ENCODE measurements around the gene SLAMF7.
"Not testable (repeated sequence)": the region's sequence is repeated elsewhere in the genome, so short reads cannot be mapped to it uniquely, and the experiment has no call there.

Gene SLAMF7

DNA sequence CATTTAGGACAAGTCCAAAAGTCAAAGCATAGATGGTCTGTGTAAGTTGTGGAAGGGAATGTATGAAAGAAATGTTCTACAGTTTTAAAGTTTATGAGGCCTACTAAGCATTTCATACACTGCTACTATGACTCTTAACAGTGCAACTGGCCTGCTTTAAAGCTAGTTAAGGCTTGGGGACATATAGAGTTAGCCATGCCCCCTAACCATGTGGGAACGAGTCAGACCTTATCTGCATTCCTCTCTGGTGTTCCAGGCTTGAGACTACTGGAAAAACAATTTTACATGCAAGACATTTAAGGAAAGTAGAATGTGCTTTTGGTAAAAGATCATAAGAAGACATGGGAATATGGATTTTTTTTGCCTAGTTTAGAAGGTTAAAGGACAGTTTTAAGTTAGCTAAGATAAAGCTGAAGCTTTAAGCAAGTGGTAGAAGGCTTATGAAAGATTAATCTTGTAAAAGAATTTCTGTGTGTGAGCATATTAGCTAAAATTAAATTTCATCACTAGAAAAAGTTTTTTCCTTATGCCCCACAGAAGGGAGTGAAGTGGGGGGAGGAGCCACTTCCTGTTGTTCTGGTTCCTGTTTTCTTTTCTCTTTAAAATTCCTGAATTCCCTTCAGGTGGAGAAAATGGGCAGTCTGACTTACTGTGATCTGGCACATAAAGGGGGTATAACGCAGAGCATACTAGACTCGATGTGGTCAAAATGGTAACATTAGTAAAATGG is 18.5 kb upstream of the SLAMF7 start:
- no peak for DNase-seq (ENCODE audit: low spot score)

- no peak for DNase-seq (ENCODE audit: low spot score)
These were observed 17.6 kb upstream of the SLAMF7 start for GRCh38 chr1:160721473-160721872.

DNA sequence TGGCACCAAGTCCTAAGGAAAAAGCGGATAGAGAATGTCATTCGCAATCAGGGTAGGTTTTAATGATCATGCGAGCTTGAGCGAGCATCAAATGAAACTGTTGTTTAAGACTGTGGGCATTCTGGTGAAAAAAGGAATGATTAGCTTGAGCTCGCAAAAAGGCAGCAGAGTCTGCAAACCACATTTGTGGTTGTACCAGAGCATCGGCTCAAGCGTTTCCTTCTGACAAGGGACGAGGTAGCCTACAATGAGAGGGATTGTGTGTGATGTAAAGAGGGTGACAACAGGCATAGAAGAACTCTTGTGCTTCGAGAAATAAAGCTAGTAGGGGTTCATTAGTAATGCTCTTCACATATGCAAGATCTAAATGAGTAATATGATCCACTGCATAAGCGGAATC is 16.3 kb upstream of the SLAMF7 start:
- DNase-seq (ENCODE audit: low spot score), result no peak

DNA sequence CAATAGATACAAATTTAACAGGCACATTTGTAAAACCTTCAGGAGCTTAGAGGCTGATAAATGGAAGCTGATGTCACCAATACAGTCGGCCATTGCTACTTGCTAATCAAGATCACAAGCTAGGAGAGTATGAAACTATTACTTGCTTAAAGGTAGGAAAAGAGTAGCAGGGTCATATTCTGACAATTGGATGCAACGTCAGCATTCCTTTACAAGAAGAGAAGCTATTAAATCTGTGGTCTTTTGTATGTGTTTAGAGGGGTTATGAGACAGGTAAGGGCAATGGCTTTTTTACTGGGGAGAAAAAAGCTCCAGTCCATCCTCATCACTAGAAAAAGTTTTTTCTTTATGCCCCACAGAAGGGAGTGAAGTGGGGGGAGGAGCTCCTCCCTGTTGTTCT is 15.7 kb upstream of the SLAMF7 start:
- no peak for DNase-seq (ENCODE audit: low spot score)

DNA sequence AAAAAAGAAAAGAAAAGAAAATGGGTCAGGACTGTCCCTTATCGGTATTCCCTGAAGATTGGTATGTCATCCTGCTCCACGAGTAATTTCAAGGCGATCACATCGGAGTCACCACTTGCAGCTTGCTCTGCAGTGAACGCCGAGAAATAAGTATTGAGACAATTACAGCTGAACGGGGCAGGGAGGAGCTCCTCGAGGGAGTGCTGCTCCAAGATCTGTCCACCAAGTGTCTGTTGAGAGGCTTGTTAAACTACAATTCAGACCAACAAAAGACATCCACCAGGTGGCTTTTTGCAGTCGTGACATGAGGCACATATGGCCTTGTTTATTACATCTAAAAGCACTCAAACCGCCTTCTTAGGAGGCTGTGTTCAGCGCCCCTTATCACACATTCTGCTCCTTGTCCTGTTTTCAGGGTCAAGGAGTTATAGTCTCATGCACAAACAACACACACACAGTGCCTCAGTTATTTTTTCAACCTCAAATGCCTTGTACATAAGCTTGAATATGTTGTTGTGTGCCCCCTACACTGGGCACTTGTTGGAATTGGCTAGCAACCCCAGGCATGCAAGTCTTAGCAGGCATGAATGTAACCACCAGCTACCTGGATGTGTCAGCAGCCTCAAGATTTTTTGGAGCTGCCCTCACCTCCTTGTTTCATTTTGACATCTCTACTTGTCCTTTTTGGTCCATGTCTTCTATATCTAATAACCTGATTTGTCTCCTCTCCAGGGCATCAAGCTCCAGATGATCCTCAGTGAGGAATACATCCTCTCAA is 14.4 kb upstream of the SLAMF7 start:
- no peak for DNase-seq (ENCODE audit: low spot score)

DNA sequence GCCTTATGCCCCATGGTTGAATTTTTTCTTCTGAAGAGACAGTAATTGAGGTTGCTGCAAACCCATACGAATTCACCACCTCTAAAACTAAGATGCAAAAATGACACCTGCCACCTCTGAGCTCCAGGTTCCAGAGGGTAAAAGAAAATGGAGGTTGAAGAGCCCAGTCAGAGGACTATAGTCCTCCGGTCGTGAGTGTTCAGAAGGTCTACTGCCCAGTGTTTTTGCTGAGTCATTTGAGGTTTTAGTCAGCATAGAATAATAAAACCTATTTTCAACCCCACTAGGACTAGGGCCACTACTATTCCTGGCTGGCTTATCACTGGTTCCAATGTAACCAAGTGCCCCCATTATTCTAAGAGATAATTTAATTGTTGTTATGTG is 12.9 kb upstream of the SLAMF7 start:
- DNase-seq (ENCODE audit: low spot score), result no peak

GRCh38 chr1:160726498-160727315 is 12.3 kb upstream of the SLAMF7 start:
- DNase-seq (ENCODE audit: low spot score), result peak; percentile 82

- no peak for DNase-seq (ENCODE audit: low spot score)
These were observed 11.8 kb upstream of the SLAMF7 start for GRCh38 chr1:160727316-160727640.

DNA sequence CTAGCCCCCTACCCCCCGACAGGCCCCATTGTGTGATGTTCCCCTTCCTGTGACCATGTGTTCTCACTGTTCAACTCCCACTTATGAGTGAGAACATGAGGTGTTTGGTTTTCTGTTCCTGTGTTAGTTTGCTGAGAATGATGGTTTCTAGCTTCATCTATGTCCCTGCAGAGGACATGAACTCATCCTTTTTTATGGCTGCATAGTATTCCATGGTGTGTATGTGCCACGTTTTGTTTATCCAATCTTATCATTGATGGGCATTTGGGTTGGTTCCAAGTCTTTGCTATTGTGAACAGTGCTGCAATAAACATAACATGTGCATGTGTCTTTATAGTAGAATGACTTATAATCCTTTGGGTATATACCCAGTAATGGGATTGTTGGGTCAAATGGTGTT is 7.5 kb upstream of the SLAMF7 start:
- not testable (repeated sequence) for DNase-seq (ENCODE audit: low spot score)

DNA sequence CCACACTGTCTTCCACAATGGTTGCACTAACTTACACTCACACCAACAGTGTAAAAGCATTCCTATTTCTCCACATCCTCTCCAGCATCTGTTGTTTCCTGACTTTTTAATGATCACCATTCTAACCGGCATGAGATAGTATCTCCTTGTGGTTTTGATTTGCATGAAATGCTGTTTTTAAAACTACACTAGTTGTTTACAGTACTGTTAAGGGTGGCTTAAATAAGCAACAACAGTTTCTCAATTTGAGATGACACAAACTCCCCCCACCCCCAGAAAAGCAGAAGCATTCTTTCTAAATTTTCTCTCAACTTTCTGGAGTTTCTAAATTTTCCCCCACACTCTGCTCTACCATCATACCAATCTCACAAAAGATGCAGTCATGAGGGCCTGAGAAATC is 7.1 kb upstream of the SLAMF7 start:
- no peak for DNase-seq (ENCODE audit: low spot score)

DNA sequence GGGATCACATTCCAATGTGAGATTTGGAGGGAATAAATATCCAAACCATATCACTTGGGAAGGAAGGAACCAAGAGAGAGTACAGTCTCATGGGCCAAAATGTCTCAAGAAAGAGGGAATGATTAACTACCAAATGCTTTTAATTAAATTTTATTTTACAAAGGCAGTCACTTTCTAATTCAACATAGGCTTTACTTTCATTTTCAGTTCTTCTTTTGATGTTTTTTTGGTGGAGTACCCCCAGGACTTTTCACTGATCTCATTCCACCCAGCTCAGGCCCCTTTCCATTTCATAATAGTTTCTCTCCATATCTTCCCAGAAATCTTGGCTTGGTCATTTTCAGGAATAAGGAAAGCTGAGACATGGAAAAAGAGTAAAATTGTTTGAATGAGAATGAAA is 5.1 kb upstream of the SLAMF7 start:
- DNase-seq (ENCODE audit: low spot score), result no peak

GRCh38 chr1:160734301-160734700 is 4.7 kb upstream of the SLAMF7 start:
- DNase-seq (ENCODE audit: low spot score), result no peak

DNA sequence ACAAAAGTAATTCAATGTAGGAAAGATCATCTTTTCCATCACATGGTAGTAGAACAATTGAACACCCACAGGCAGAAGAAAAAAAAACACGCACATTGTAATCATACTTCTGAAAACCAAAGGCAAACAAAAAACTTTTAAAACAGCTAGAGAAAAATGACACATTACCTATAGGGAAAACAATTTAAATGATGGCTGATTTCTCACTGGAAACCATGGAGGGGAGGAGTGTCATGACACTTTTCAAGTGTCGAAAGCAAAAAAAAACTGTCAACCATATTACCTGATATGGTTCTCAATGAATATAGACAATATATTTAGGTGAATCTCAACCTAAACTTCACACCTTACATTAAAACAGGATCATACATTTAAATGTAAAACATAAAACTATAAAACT is 776 bp upstream of the SLAMF7 start:
- no peak for DNase-seq (ENCODE audit: low spot score)

DNA sequence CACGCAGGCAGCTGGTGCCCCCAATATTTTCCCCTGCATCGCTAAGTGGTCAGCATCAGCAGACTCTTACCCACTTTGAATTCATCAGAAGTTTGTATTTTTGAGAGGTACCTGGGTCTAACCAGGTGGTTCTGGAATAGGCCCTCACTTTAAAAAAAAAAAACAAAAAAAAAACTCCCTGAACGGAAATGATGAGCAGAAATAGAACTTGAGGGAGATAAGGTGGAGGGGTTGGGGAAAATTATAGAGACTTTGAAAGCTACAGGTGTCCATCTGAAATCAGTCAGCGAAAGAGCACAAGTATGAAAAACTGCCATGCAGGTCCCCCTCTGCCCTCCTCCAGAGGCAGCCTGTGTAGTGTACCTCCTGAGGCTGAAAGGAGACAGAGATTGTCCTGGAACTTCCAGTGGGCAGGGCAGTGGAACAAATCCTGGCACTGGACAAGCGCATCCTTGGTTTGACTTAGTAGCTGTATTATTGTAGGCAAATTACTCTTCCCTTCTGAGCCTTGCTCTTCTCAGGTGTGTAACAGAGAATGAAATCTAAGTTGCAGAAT is 1.2 kb downstream of the SLAMF7 start:
- DNase-seq (ENCODE audit: low spot score), result no peak

DNA sequence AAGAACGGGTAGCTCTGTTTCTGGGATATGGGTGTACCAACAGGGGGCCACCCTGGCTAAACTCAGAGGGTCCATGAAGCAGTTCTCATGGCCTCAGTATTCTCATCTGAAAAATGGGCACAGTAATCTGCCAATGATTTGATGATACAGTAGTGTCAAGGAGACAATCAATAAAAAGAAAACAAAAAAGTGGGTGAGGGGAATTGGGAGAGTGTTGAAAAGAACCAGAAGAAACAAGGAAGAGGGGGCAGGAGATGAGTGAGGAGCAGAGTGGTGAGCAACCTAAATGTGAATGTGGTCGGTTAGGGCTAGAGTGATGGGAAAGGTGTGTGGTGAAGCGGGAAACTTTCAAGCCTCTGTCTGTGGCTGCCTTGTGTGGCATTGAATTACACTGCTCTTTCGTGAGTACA is 2.0 kb downstream of the SLAMF7 start:
- DNase-seq (ENCODE audit: low spot score), result no peak

DNA sequence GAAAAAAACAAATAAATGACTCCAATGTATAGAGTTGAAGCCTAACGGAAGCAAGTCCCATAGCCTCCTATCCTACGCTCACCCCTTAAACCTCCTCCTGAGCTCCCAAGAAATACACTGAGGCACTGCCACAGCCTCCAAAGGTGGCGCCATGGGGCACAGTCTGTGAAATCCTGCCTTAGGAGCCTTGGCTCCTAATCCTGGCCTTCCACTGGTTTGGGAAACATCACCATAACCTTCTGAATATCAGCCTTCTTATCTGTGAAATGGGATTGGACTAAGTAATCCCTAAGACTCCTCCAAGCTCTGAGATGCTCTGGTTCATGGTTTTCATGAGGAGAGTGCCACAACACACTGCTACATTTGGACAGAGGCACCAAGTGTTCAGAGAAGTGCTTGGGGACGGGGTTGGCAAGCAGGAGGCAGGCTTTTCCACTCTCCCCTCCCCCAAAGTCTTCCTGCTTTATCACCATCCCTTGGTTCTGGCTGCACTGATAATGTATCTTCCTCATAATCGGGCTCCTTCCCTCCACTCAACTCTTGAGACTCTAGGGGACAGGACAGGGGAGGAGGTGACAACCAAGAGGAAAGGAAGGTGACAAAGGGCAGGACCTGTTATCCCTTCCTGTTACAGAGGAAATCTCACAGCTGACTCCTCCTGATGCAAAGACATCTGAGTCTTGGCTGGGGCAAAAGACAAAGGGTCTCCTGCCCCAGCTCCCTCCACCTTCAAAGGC is 2.7 kb downstream of the SLAMF7 start:
- DNase-seq (ENCODE audit: low spot score), result no peak

- no peak for DNase-seq (ENCODE audit: low spot score)
These were observed 3.5 kb downstream of the SLAMF7 start for GRCh38 chr1:160742428-160743127.

DNA sequence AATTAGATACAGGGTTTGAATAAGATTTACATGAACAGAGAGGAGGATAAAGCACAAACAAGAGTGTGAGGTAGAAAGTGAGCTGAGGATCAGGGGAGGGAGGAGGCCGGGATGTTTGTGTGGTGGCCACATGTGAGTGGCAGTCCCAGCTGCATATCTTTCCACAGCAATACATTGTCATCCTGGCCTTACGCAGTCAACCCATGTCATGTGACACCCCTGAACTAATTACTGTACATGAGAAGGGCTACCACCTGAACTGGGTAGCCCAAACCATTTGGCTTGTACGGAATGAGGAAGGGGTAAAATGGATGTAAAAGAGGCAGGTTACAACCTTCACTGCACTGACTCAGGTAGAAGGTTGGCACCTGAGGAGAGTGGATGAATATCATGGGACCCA is 4.2 kb downstream of the SLAMF7 start:
- no peak for DNase-seq (ENCODE audit: low spot score)

- no peak for DNase-seq (ENCODE audit: low spot score)
These were observed 5.3 kb downstream of the SLAMF7 start for GRCh38 chr1:160744199-160744851.

DNA sequence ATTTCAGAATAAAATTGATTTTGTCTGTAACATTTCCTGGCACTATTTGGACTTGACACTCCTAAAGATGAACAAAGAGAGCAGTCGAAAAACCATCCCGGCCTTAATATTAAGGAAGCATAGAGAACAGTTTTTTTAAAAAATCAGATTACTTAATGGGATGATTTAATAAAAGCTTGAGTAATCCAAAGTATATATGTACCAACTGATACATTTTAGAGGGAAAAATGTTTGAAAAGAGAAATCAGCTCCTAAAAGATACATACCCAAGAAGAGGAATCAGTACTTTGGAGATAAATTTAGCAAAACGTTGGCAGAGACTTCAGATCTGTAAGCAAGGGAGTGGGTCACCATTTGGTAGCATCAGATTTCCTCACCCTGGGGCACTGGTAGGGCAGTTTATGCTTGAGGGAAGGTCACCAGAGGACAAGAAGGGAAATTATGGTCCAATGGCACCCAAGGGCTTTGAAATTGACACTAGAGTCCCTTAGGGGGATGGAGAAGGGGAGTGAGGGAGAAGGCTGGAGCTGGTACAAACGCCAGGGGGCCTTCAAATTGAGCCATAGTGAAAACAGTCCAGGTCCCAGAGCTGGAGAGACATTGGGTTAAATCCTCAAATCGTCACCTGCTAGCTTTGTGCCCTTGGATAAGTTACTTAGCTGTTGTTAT is 5.9 kb downstream of the SLAMF7 start:
- no peak for DNase-seq (ENCODE audit: low spot score)

Measured in D341Med (cell line).